ENCODE measurements around the gene TAGAP. TPM values are rescaled to one million over a fixed set of nuclear protein-coding genes. Genes with fewer than 3 reads are reported as not detected.

The TAGAP gene
- total RNA-seq, 1 experiment from 2014 or later: 0.13 TPM

DNA sequence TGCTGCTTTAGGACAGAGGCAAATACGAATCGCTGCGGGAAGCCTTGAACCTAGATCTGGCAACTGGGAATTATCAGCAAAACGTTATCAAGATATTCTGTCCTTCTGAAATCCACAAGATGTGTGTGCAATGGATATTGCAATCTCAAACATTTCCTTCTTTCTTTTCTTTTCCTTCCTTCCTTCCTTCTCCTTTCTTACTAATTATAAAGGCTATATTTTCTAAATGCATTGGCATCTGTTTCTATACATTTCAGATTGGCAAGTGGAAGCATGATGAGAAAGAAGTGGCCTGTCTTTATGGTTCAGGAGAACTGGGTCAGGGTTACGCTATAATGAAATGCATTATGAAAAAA, 2.0 kb downstream of the TAGAP start:
- ChIA-PET POLR2A (interaction anchor here (0.6 kb wide), 1 partner anchor 59 kb away, joined by 3 read pairs; no protein-coding TSS in a partner anchor), CTCF (interaction anchor here (0.7 to 1.1 kb wide), 5 partner anchors 10 to 92 kb away, joined by 3 to 5 read pairs (median 4); no protein-coding TSS in a partner anchor)
- TF ChIP-seq, protein P1, sequence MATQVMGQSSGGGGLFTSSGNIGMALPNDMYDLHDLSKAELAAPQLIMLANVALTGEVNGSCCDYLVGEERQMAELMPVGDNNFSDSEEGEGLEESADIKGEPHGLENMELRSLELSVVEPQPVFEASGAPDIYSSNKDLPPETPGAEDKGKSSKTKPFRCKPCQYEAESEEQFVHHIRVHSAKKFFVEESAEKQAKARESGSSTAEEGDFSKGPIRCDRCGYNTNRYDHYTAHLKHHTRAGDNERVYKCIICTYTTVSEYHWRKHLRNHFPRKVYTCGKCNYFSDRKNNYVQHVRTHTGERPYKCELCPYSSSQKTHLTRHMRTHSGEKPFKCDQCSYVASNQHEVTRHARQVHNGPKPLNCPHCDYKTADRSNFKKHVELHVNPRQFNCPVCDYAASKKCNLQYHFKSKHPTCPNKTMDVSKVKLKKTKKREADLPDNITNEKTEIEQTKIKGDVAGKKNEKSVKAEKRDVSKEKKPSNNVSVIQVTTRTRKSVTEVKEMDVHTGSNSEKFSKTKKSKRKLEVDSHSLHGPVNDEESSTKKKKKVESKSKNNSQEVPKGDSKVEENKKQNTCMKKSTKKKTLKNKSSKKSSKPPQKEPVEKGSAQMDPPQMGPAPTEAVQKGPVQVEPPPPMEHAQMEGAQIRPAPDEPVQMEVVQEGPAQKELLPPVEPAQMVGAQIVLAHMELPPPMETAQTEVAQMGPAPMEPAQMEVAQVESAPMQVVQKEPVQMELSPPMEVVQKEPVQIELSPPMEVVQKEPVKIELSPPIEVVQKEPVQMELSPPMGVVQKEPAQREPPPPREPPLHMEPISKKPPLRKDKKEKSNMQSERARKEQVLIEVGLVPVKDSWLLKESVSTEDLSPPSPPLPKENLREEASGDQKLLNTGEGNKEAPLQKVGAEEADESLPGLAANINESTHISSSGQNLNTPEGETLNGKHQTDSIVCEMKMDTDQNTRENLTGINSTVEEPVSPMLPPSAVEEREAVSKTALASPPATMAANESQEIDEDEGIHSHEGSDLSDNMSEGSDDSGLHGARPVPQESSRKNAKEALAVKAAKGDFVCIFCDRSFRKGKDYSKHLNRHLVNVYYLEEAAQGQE (IDR thresholded peaks at IDR 0.05; ENCODE audit: insufficient read depth in 1 of 2, low read depth in 2 of 2, low read length in 1 of 2): no peak
- TF ChIP-seq POLR2AphosphoS5 (IDR thresholded peaks at IDR 0.05; ENCODE audit: low read depth, low read length) (no peak), TCF7L2 (IDR thresholded peaks at IDR 0.05; ENCODE audit: low read depth, low read length) (no peak), SIN3A (IDR thresholded peaks at IDR 0.05; ENCODE audit: borderline replicate concordance, insufficient read depth, low read depth, low read length) (no peak), CTCF (IDR thresholded peaks at IDR 0.05) (no peak; the same call in 1 of the 2 replicates)
- Histone ChIP-seq H3K9me3 (ENCODE audit: control insufficient read depth, insufficient read depth, low read depth, low read length) (no peaks in the 10 kb centered on the region), H3K4me3 (ENCODE audit: low read depth in 2 of 2, low read length in 2 of 2) (no peak overlapping the region), H3K36me3 (ENCODE audit: control insufficient read depth, insufficient read depth, low read length) (no peaks in the 10 kb centered on the region), H3K27ac (ENCODE audit: low read length) (no peak overlapping the region), H3K4me1 (ENCODE audit: control insufficient read depth, insufficient read depth, low read length) (no peaks in the 10 kb centered on the region), H3K27me3 (ENCODE audit: control insufficient read depth, insufficient read depth, low read length) (peaks cover 24% of the 10 kb centered on the region)
- in situ Hi-C loops (cut with HindIII; ENCODE audit: low pct_unique_long_range_greater_than_20kb, low sequenced_read_pairs): no loop called here
- ATAC-seq: no peak
- BruUV-seq (replicated peaks): no TSS peak
- intact Hi-C loops (cut with micrococcal nuclease; ENCODE audit: unreplicated experiment): loop anchor here (2.0 to 10.0 kb wide), 2 partner anchors 62 to 92 kb away; no protein-coding TSS in a partner anchor
- no peak for DNase-seq (ENCODE audit: low read depth, low spot score)

- no peaks in the 10 kb centered on the region for H3K9me3 ChIP-seq (ENCODE audit: control insufficient read depth, insufficient read depth, low read depth, low read length)
- TF ChIP-seq CTCF (IDR thresholded peaks at IDR 0.05) (peak; percentile 97), SIN3A (IDR thresholded peaks at IDR 0.05; ENCODE audit: borderline replicate concordance, insufficient read depth, low read depth, low read length) (no peak), TCF7L2 (IDR thresholded peaks at IDR 0.05; ENCODE audit: low read depth, low read length) (no peak), POLR2AphosphoS5 (IDR thresholded peaks at IDR 0.05; ENCODE audit: low read depth, low read length) (no peak)
- TF ChIP-seq, protein P1 (IDR thresholded peaks at IDR 0.05; ENCODE audit: insufficient read depth in 1 of 2, low read depth in 2 of 2, low read length in 1 of 2): no peak
- peaks cover 24% of the 10 kb centered on the region for H3K27me3 ChIP-seq (ENCODE audit: control insufficient read depth, insufficient read depth, low read length)
- DNase-seq (ENCODE audit: low read depth, low spot score) (peak; percentile 54), ATAC-seq (peak; percentile 93)
- POLR2A ChIA-PET: interaction anchor here (0.6 kb wide), 1 partner anchor 59 kb away, joined by 3 read pairs; no protein-coding TSS in a partner anchor
- CTCF ChIA-PET: interaction anchor here (0.7 to 1.1 kb wide), 6 partner anchors 10 to 147 kb away, joined by 3 to 5 read pairs (median 4); no protein-coding TSS in a partner anchor
- no peaks in the 10 kb centered on the region for H3K4me1 ChIP-seq (ENCODE audit: control insufficient read depth, insufficient read depth, low read length)
- in situ Hi-C loops (cut with HindIII; ENCODE audit: low pct_unique_long_range_greater_than_20kb, low sequenced_read_pairs) (no loop called here), intact Hi-C loops (cut with micrococcal nuclease; ENCODE audit: unreplicated experiment) (loop anchor here (2.0 to 10.0 kb wide), 2 partner anchors 63 to 93 kb away; no protein-coding TSS in a partner anchor)
- no peaks in the 10 kb centered on the region for H3K36me3 ChIP-seq (ENCODE audit: control insufficient read depth, insufficient read depth, low read length)
- BruUV-seq (replicated peaks): no TSS peak
- no peak overlapping the region for H3K4me3 ChIP-seq (ENCODE audit: low read depth in 2 of 2, low read length in 2 of 2)
- no peak overlapping the region for H3K27ac ChIP-seq (ENCODE audit: low read length)
Measured at GRCh38 chr6:159042003-159042825, 2.6 kb downstream of the TAGAP start.
